Vagina (tissue), 2 donors: Measurements from ENCODE around the gene BIRC6.

Experiments
- CTCF ChIP-seq, 3 experiments: fragments of 450-650 bp in 2 of 3; fragments of 200-600 bp in 1 of 3; sonication (generic) in 1 of 3; IDR thresholded peaks; one replicate each; pipeline ENCODE4 v1.5.1; 2017 to 2019; ENCODE audit warnings: antibody characterized with exemption in 3 of 3, mild to moderate bottlenecking in 2 of 3, moderate library complexity in 2 of 3
- POLR2A ChIP-seq, 2 donors: fragments of 450-650 bp; IDR thresholded peaks; one replicate each; pipeline ENCODE4 v1.6.1; 2017; ENCODE audit warnings: antibody characterized with exemption in 2 of 2, mild to moderate bottlenecking in 2 of 2, moderate library complexity in 2 of 2

GRCh38 chr2:32423536-32423935 lies 66.7 kb downstream of the BIRC6 start:
- TF ChIP-seq CTCF (IDR thresholded peaks at IDR 0.05) = no peak
- TF ChIP-seq POLR2A (IDR thresholded peaks at IDR 0.05) = no peak
